CD14-positive monocyte (primary cell): ENCODE results near the gene FAM120B. TPM values are rescaled to one million over a fixed set of nuclear protein-coding genes. Genes with fewer than 3 reads are reported as not detected.
A peak's percentile ranks its signal among the peaks of the same experiment; 100 is the strongest.

Experiments
- DNase-seq, 3 donors: peaks; one replicate each; pipeline ENCODE4 v3.0.0-alpha.2; 2011 to 2022
- H2AFZ ChIP-seq: 2 replicates; pipeline ENCODE4 v1.6.0; 2012; ENCODE audit warnings: mild to moderate bottlenecking, low read depth, low read length, inconsistent platforms; ENCODE audit not compliant: insufficient read depth, poor library complexity, severe bottlenecking
- H3K27ac ChIP-seq, 2 donors: 1 replicate in 1 of 2; 2 replicates in 1 of 2; pipeline ENCODE4 v1.5.1; 2012 to 2013; ENCODE audit warnings: low read length in 2 of 2, control low read depth in 1 of 2, inconsistent platforms in 1 of 2, low read depth in 1 of 2, mild to moderate bottlenecking in 1 of 2
- H3K27me3 ChIP-seq, 2 donors: one replicate each; pipeline versions ENCODE4 v1.6.0 to v1.6.1; 2011 to 2013; ENCODE audit warnings: low read length in 2 of 2; ENCODE audit not compliant: control insufficient read depth in 2 of 2, insufficient read depth in 2 of 2
- H3K36me3 ChIP-seq, 2 donors: replicated peaks in 1 of 2; 1 replicate in 1 of 2; 2 replicates in 1 of 2; pipeline versions ENCODE4 v1.5.1 to v1.6.1; 2012 to 2013; ENCODE audit warnings: low read length in 2 of 2, control low read depth in 1 of 2, inconsistent platforms in 1 of 2, mild to moderate bottlenecking in 1 of 2; ENCODE audit not compliant: insufficient read depth in 2 of 2, control insufficient read depth in 1 of 2
- H3K4me1 ChIP-seq, 2 donors: 1 replicate in 1 of 2; 2 replicates in 1 of 2; pipeline versions ENCODE4 v1.5.1 to v1.6.1; 2012 to 2013; ENCODE audit warnings: low read length in 2 of 2, control low read depth in 1 of 2, inconsistent platforms in 1 of 2, mild to moderate bottlenecking in 1 of 2, moderate library complexity in 1 of 2; ENCODE audit not compliant: insufficient read depth in 2 of 2, control insufficient read depth in 1 of 2
- H3K4me2 ChIP-seq: replicated peaks from 2 replicates; pipeline ENCODE3; 2012; ENCODE audit warnings: low read length, moderate library complexity, mild to moderate bottlenecking; ENCODE audit not compliant: poor library complexity, severe bottlenecking; ENCODE audit errors: extremely low read depth
- H3K4me3 ChIP-seq, 3 experiments: fragments of 200-600 bp in 1 of 3; sonication (generic) in 1 of 3; replicated peaks in 1 of 3; 1 replicate in 2 of 3; 2 replicates in 1 of 3; pipeline ENCODE4 v1.5.1; 2011 to 2013; ENCODE audit warnings: low read length in 3 of 3, mild to moderate bottlenecking in 3 of 3, control low read depth in 2 of 3, low read depth in 2 of 3, inconsistent platforms in 1 of 3, moderate library complexity in 1 of 3
- H3K79me2 ChIP-seq: 2 replicates; pipeline ENCODE4 v1.6.0; 2012; ENCODE audit warnings: mild to moderate bottlenecking, control low read depth, inconsistent platforms, low read length, moderate library complexity; ENCODE audit not compliant: insufficient read depth
- H3K9ac ChIP-seq: 2 replicates; pipeline ENCODE4 v1.6.0; 2017; ENCODE audit warnings: low read length, mild to moderate bottlenecking; ENCODE audit not compliant: insufficient read depth, poor library complexity, severe bottlenecking
- H3K9me3 ChIP-seq, 2 donors: replicated peaks in 1 of 2; 1 replicate in 1 of 2; 2 replicates in 1 of 2; pipeline versions ENCODE4 v1.5.1 to v1.6.1; 2012 to 2013; ENCODE audit warnings: low read length in 2 of 2, control low read depth in 1 of 2; ENCODE audit not compliant: control insufficient read depth in 1 of 2, insufficient read depth in 1 of 2
- H4K20me1 ChIP-seq: 2 replicates; pipeline ENCODE4 v1.6.0; 2012; ENCODE audit warnings: mild to moderate bottlenecking, low read length, control low read depth, moderate library complexity; ENCODE audit not compliant: insufficient read depth
- H3K27ac Mint-ChIP-seq, 7 donors: one replicate each; pipeline ENCODE4 v1.8.0; 2020; ENCODE audit warnings: mild to moderate bottlenecking in 7 of 7, mixed read lengths in 7 of 7, moderate library complexity in 6 of 7, inconsistent platforms in 2 of 7
- H3K27me3 Mint-ChIP-seq, 3 donors: one replicate each; pipeline ENCODE4 v1.8.0; 2021 to 2022; ENCODE audit warnings: low read depth in 3 of 3, mild to moderate bottlenecking in 3 of 3, mixed read lengths in 3 of 3, moderate library complexity in 3 of 3, inconsistent platforms in 1 of 3
- H3K36me3 Mint-ChIP-seq, 2 donors: one replicate each; pipeline ENCODE4 v1.8.0; 2020; ENCODE audit warnings: mixed read lengths in 2 of 2, inconsistent platforms in 1 of 2, mild to moderate bottlenecking in 1 of 2
- H3K4me1 Mint-ChIP-seq: one replicate; pipeline ENCODE4 v1.8.0; 2020; ENCODE audit warnings: mild to moderate bottlenecking, mixed read lengths
- H3K4me3 Mint-ChIP-seq, 2 donors: one replicate each; pipeline ENCODE4 v1.8.0; 2020; ENCODE audit warnings: mild to moderate bottlenecking in 2 of 2, mixed read lengths in 2 of 2, moderate library complexity in 1 of 2
- H3K9me3 Mint-ChIP-seq, 7 donors: one replicate each; pipeline ENCODE4 v1.8.0; 2020 to 2022; ENCODE audit warnings: mixed read lengths in 7 of 7, mild to moderate bottlenecking in 6 of 7, moderate library complexity in 6 of 7, inconsistent platforms in 2 of 7
- WGBS: methylation state at CpG from one replicate; pipeline ENCODE4 v1.1.5; 2013; ENCODE audit warnings: missing lambda C conversion rate; ENCODE audit not compliant: insufficient coverage; 5-methylcytosine and 5-hydroxymethylcytosine counted together
- intact Hi-C, 2 donors: fragments of 100-400 bp; cut with micrococcal nuclease; formaldehyde crosslinking; loops; one replicate each; pipeline versions ENCODE4 v1.15.0 to v1.15.1; 2023
- polyA plus RNA-seq, 3 donors: library from polyadenylated mRNA; depleted of rRNA in 1 of 3; unstranded in 2 of 3; stranded (reverse) in 1 of 3; fragments of 300-500 nt in 2 of 3; fragments of >200 nt in 1 of 3; fragmentation: Illumina TruSeq in 2 of 3; gene quantifications; 1 replicate in 2 of 3; 2 replicates in 1 of 3; pipeline ENCODE4 v1.2.3, GENCODE V29; 2012 to 2021
- TF ChIP-seq, protein P1 (sequence below): fragments of 200-600 bp; IDR thresholded peaks from one replicate; pipeline ENCODE4 v1.8.0; 2022; ENCODE audit warnings: antibody characterized with exemption, mild to moderate bottlenecking

FAM120B gene
- polyA plus RNA-seq, 3 donors: 10.6 to 20.2 (median 11.2) TPM

DNA sequence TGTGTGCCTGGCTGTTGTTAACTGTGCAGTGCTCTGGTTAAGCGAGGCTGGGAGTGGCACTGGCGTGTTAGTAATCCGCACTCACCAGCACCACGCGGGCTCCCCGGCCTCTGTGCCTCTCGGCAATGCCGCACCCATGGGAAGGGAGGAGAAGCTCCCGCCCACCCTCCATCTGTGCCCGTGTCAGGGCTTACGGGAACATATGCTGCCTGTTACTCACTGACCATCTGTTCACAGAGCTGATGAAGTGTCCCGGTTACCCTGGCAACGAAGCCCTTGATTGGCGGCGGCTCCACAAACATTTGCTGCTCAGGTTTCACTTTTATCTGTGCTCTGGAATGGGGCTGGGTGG, 131.8 kb downstream of the FAM120B start:
- H2AFZ ChIP-seq: peak overlapping the region; percentile 41
- H3K27ac Mint-ChIP-seq: no peak overlapping the region
- peaks cover 0 to 3% of the 10 kb centered on the region in 2 donors for H3K4me1 ChIP-seq

DNA sequence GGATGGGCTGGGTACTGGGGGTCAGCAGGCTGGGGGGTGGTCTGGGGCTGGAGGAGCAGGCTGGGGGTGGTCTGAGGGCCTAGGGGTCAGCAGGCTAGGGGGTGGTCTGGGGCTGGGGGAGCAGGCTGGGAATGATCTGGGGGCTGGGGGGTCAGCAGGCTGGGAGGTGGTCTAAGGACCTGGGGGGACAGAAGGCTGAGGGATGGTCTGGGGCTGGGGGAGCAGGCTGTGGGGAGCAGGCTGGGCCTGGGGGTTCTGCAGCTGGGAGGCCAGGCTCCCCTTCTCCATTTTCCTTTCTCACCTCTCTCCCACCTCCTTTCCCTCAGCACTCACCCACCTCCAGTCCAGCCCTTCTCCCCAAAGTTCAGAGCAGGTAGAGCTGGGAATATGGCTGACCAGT, 132.3 kb downstream of the FAM120B start:
- Histone ChIP-seq H3K27ac (no peak overlapping the region), H3K4me2 (no peak overlapping the region), H2AFZ (no peak overlapping the region), H3K36me3 (no peaks in the 10 kb centered on the region), H3K27me3 (peaks cover 0 to 7% of the 10 kb centered on the region in 2 donors), H3K4me1 (peaks cover 0 to 3% of the 10 kb centered on the region in 2 donors), H3K79me2 (no peaks in the 10 kb centered on the region), H3K9me3 (peaks cover 0 to 9% of the 10 kb centered on the region in 2 donors), H4K20me1 (no peaks in the 10 kb centered on the region), H3K4me3 (no peak overlapping the region), H3K9ac (no peak overlapping the region)
- TF ChIP-seq, protein P1, sequence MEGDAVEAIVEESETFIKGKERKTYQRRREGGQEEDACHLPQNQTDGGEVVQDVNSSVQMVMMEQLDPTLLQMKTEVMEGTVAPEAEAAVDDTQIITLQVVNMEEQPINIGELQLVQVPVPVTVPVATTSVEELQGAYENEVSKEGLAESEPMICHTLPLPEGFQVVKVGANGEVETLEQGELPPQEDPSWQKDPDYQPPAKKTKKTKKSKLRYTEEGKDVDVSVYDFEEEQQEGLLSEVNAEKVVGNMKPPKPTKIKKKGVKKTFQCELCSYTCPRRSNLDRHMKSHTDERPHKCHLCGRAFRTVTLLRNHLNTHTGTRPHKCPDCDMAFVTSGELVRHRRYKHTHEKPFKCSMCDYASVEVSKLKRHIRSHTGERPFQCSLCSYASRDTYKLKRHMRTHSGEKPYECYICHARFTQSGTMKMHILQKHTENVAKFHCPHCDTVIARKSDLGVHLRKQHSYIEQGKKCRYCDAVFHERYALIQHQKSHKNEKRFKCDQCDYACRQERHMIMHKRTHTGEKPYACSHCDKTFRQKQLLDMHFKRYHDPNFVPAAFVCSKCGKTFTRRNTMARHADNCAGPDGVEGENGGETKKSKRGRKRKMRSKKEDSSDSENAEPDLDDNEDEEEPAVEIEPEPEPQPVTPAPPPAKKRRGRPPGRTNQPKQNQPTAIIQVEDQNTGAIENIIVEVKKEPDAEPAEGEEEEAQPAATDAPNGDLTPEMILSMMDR: no peak
- Mint-ChIP-seq H3K27me3 (peaks cover 7 to 17% (median 9%) of the 10 kb centered on the region in 3 donors), H3K36me3 (no peaks in the 10 kb centered on the region), H3K4me1 (peaks cover 7% of the 10 kb centered on the region), H3K4me3 (no peak overlapping the region), H3K9me3 (peaks cover 2 to 17% (median 8%) of the 10 kb centered on the region in 7 donors), H3K27ac (no peak overlapping the region)
- DNase-seq: no peak
- intact Hi-C loops: no loop called here

More for the DNA sequence above, 131.8 kb downstream of the FAM120B start:
- H3K9me3 ChIP-seq: peaks cover 0 to 9% of the 10 kb centered on the region in 2 donors
- no peaks in the 10 kb centered on the region for H4K20me1 ChIP-seq
- H3K9me3 Mint-ChIP-seq: peaks cover 2 to 17% (median 8%) of the 10 kb centered on the region in 7 donors
- intact Hi-C loops: no loop called here
- H3K27me3 ChIP-seq: peaks cover 0 to 7% of the 10 kb centered on the region in 2 donors
- no peaks in the 10 kb centered on the region for H3K79me2 ChIP-seq
- DNase-seq: peak in 1 of 3 donors; percentile 40
- no peak overlapping the region for H3K9ac ChIP-seq
- 13% methylated on average over 12 of the region's 15 CpGs for WGBS
- H3K27me3 Mint-ChIP-seq: peaks cover 6 to 17% (median 6%) of the 10 kb centered on the region in 3 donors
- H3K4me3 ChIP-seq: no peak overlapping the region
- no peaks in the 10 kb centered on the region for H3K36me3 ChIP-seq
- no peaks in the 10 kb centered on the region for H3K36me3 Mint-ChIP-seq
- TF ChIP-seq, protein P1: no peak
- H3K4me2 ChIP-seq: no peak overlapping the region
- peaks cover 7% of the 10 kb centered on the region for H3K4me1 Mint-ChIP-seq
- peak overlapping the region in 1 of 2 donors; percentile 76 for H3K4me3 Mint-ChIP-seq
- no peak overlapping the region for H3K27ac ChIP-seq
